WTC11 (cell line): Measurements from ENCODE around the gene GFOD1.

ENCODE experiments used
- ATF1 ChIP-seq: sonication (generic); formaldehyde crosslinking; IDR thresholded peaks from 2 replicates; pipeline ENCODE4 v1.8.1; 2023; ENCODE audit warnings: mild to moderate bottlenecking, moderate library complexity, missing genetic modification reagents
- CBFB ChIP-seq: sonication (generic); formaldehyde crosslinking; IDR thresholded peaks from 2 replicates; pipeline ENCODE4 v1.8.1; 2022; ENCODE audit warnings: mild to moderate bottlenecking, low read depth, missing genetic modification reagents
- STAT6 ChIP-seq: sonication (generic); formaldehyde crosslinking; conservative IDR thresholded peaks from 2 replicates; pipeline ENCODE4 v1.8.1; 2023; ENCODE audit warnings: mild to moderate bottlenecking, low read depth, missing genetic modification reagents, moderate library complexity

- TF ChIP-seq ATF1 (CRISPR knock-in tag): no peak
- no peak for TF ChIP-seq STAT6 (CRISPR knock-in tag)
- no peak for TF ChIP-seq CBFB (CRISPR knock-in tag)
These were observed 172.6 kb downstream of the GFOD1 start for GRCh38 chr6:13314806-13315205.
